K562 (cell line): ENCODE results near the gene PI4K2B. TPM values are rescaled to one million over a fixed set of nuclear protein-coding genes. Genes with fewer than 3 reads are reported as not detected.

Experiments used
- CBFA2T3 ChIP-seq: fragments of 450-650 bp; IDR thresholded peaks from 2 replicates; pipeline ENCODE4 v1.6.1; 2017
- CBX3 ChIP-seq, 2 experiments: IDR thresholded peaks; 1 replicate in 1 of 2; 2 replicates in 1 of 2; pipeline ENCODE4 v1.6.1; 2012; ENCODE audit warnings: inconsistent platforms in 2 of 2, low read length in 2 of 2, borderline replicate concordance in 1 of 2, control low read depth in 1 of 2
- EHMT2 ChIP-seq: fragments of 450-650 bp; IDR thresholded peaks from 2 replicates; pipeline ENCODE4 v1.6.1; 2018; ENCODE audit warnings: antibody characterized with exemption
- EP300 ChIP-seq: IDR thresholded peaks from 2 replicates; pipeline ENCODE4 v1.6.1; 2012; ENCODE audit warnings: low read length, improper control_type of control experiment
- FOXJ2 ChIP-seq: fragments of 200-800 bp; sonication (Bioruptor generic); IDR thresholded peaks from 2 replicates; pipeline ENCODE4 v1.6.1; 2016; ENCODE audit warnings: missing genetic modification characterization, missing compliant biosample characterization
- HMGN3 ChIP-seq: IDR thresholded peaks from 2 replicates; pipeline ENCODE4 v1.6.1; 2011; ENCODE audit warnings: borderline replicate concordance, low read depth, mild to moderate bottlenecking, mixed read lengths, low read length; ENCODE audit not compliant: insufficient read length; ENCODE audit errors: extremely low read depth
- MTA1 ChIP-seq: fragments of 450-650 bp; IDR thresholded peaks from 2 replicates; pipeline ENCODE4 v1.6.1; 2017; ENCODE audit warnings: borderline replicate concordance
- RBM25 ChIP-seq: fragments of 200-400 bp; formaldehyde crosslinking; IDR thresholded peaks from 2 replicates; pipeline ENCODE4 v1.6.1; 2018; ENCODE audit warnings: low read length, low read depth, moderate library complexity; ENCODE audit not compliant: severe bottlenecking
- SMARCE1 ChIP-seq: fragments of 450-650 bp; IDR thresholded peaks from 2 replicates; pipeline ENCODE4 v1.7.1; 2016; ENCODE audit warnings: mild to moderate bottlenecking
- SRSF1 ChIP-seq: fragments of 200-400 bp; formaldehyde crosslinking; IDR thresholded peaks from 2 replicates; pipeline ENCODE4 v1.6.1; 2017; ENCODE audit warnings: mild to moderate bottlenecking, low read depth, low read length, moderate library complexity
- TAF15 ChIP-seq: fragments of 200-400 bp; formaldehyde crosslinking; IDR thresholded peaks from 2 replicates; pipeline ENCODE4 v1.6.1; 2017; ENCODE audit warnings: mild to moderate bottlenecking, low read depth, low read length, moderate library complexity
- ZFP1 ChIP-seq: fragments of 450-650 bp; formaldehyde crosslinking; IDR thresholded peaks from 2 replicates; pipeline ENCODE4 v1.4.0; 2020; ENCODE audit warnings: mild to moderate bottlenecking, mixed read lengths
- ZNF232 ChIP-seq: sonication (generic); formaldehyde crosslinking; IDR thresholded peaks from 2 replicates; pipeline ENCODE4 v1.8.0; 2022; ENCODE audit warnings: mild to moderate bottlenecking, missing genetic modification reagents
- ZNF282 ChIP-seq: sonication (generic); formaldehyde crosslinking; IDR thresholded peaks from 2 replicates; pipeline ENCODE4 v1.8.1; 2023; ENCODE audit warnings: missing genetic modification reagents
- ZNF3 ChIP-seq: fragments of 250-450 bp; sonication (Bioruptor Pico); IDR thresholded peaks from 2 replicates; pipeline ENCODE4 v1.5.0; 2021; ENCODE audit warnings: mild to moderate bottlenecking, moderate library complexity
- polyA plus RNA-seq, 8 experiments: library from polyadenylated mRNA; depleted of rRNA in 4 of 8; stranded (reverse) in 5 of 8; unstranded in 3 of 8; fragments of >200 nt; fragmentation: Nextera tagmentation in 2 of 8; fragmentation: Illumina TruSeq in 1 of 8; extraction: Ambion mirVana in 2 of 8; extraction: Trizol in 1 of 8; gene quantifications; 2 replicates each; pipeline versions ENCODE4 v1.2.1 to v1.2.3, GENCODE V29; 2011 to 2014; ENCODE audit warnings: inconsistent platforms in 1 of 8, missing spikeins in 1 of 8
- total RNA-seq, 7 experiments: library from RNA; depleted of rRNA in 6 of 7; stranded (reverse); fragments of >200 nt in 6 of 7; fragmentation: Illumina TruSeq in 2 of 7; extraction: Trizol in 2 of 7; gene quantifications; 2 replicates each; pipeline versions ENCODE4 v1.2.1 to v1.2.3, GENCODE V29; 2011 to 2021; ENCODE audit warnings: low replicate concordance in 1 of 7
- TF ChIP-seq, protein P1 (sequence below), 2 experiments: fragments of 450-650 bp; IDR thresholded peaks; 2 replicates each; pipeline ENCODE4 v1.6.1; 2016; ENCODE audit warnings: mild to moderate bottlenecking in 2 of 2, borderline replicate concordance in 1 of 2, low read depth in 1 of 2, moderate library complexity in 1 of 2
- TF ChIP-seq, protein P2 (sequence below), 2 experiments: IDR thresholded peaks in 1 of 2; conservative IDR thresholded peaks in 1 of 2; 2 replicates each; pipeline ENCODE4 v1.6.1; 2016; ENCODE audit warnings: low read depth in 2 of 2, mild to moderate bottlenecking in 1 of 2, missing compliant biosample characterization in 1 of 2, missing genetic modification characterization in 1 of 2, moderate library complexity in 1 of 2

Gene PI4K2B
- total and polyA plus RNA-seq, 9 of the 15 experiments (the other 6 are each of a cell fraction or from before 2014, with no cell fraction given) = 4.5 to 21.4 (median 16.5) TPM

DNA sequence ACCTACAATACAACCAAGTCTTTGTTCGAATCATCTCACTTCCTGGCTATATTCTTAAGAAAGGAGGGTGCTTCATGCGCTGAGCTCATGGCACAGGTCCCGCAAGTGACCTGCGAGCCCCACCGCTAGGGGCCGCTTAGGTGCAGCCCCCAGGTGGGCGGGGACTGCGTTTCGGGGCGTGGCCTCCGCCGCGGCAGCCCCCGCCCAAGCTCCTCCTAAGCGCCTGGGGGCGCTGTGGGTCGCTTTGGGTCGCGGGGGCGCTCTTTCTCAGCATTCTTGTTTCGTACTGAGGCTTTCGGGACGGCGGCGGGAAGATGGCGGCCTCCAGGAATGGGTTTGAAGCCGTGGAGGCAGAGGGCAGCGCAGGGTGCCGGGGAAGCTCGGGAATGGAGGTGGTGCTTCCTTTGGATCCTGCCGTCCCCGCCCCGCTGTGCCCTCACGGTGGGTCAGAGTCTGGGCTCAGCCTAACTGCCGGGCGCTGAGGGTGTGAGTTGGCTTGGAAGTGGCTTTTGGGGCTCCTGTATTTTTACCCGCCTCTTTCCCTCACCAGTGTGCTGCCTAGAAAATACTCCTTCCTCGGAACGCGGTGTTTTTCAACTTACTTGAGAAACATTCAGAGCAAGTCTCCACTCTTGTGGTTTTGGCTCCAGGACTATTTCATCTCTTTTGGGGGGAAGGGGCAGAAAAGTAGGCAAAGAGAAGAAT, 78.8 kb downstream of the PI4K2B start, which contains the start of gene ZCCHC4 (continued):
- TF ChIP-seq, protein P1, sequence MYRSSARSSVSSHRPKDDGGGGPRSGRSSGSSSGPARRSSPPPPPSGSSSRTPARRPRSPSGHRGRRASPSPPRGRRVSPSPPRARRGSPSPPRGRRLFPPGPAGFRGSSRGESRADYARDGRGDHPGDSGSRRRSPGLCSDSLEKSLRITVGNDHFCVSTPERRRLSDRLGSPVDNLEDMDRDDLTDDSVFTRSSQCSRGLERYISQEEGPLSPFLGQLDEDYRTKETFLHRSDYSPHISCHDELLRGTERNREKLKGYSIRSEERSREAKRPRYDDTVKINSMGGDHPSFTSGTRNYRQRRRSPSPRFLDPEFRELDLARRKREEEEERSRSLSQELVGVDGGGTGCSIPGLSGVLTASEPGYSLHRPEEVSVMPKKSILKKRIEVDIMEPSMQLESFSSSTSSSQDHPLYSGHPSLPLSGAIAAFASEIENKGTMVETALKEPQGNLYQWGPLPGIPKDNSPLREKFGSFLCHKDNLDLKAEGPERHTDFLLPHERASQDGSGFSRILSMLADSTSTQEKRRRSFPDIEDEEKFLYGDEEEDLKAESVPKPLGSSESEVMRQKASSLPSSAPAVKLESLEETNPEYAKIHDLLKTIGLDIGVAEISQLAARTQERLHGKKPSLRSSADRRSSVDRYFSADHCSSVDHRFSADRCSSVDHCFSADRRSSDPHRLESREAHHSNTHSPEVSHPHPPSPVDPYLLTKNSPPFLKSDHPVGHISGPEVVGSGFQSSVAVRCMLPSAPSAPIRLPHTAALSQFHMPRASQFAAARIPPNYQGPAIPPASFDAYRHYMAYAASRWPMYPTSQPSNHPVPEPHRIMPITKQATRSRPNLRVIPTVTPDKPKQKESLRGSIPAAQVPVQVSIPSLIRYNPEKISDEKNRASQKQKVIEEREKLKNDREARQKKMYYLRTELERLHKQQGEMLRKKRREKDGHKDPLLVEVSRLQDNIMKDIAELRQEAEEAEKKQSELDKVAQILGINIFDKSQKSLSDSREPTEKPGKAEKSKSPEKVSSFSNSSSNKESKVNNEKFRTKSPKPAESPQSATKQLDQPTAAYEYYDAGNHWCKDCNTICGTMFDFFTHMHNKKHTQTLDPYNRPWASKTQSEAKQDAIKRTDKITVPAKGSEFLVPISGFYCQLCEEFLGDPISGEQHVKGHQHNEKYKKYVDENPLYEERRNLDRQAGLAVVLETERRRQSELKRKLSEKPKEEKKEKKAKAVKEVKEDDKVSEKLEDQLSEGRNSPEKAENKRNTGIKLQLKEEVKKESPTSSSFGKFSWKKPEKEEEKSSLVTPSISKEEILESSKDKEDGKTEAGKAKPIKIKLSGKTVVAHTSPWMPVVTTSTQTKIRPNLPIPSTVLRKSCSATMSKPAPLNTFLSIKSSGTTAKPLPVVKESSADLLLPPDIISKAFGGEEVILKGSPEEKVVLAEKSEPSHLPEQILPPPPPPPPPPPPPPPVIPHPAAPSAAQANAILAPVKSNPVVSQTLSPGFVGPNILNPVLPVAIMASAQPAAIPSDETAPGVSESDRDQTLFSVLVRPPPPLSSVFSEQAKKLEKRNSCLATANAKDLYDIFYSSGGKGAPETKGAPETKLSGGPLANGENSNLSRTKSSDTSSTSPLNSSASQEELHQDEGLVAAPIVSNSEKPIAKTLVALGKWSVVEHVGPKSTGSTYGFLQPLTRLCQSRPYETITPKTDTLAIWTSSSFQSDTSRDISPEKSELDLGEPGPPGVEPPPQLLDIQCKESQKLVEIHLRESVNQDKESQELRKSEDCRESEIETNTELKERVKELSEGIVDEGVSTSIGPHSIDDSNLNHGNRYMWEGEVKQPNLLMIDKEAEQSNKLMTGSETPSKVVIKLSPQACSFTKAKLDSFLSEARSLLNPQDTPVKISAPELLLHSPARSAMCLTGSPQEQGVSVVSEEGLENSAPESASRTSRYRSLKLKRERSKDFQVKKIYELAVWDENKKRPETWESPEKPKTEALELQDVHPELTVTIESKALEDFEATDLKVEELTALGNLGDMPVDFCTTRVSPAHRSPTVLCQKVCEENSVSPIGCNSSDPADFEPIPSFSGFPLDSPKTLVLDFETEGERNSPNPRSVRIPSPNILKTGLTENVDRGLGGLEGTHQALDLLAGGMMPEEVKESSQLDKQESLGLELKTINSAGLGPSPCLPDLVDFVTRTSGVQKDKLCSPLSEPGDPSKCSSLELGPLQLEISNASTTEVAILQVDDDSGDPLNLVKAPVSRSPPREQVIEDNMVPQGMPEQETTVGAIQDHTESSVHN (IDR thresholded peaks at IDR 0.05; ENCODE audit: borderline replicate concordance in 1 of 2, low read depth in 1 of 2) = no peak
- TF ChIP-seq TAF15 = no peak
- TF ChIP-seq ZNF3 = no peak
- TF ChIP-seq SMARCE1 = 0 out of 2 replicates have a peak, but pooled peaks have one; percentile 7
- TF ChIP-seq CBFA2T3 = no peak
- peak; percentile 91 for TF ChIP-seq HMGN3
- no peak for TF ChIP-seq SRSF1
- TF ChIP-seq FOXJ2 (tag) = peak; percentile 85
- TF ChIP-seq EHMT2 = peak; percentile 32; the same call in 1 of the 2 replicates
- TF ChIP-seq, protein P2, sequence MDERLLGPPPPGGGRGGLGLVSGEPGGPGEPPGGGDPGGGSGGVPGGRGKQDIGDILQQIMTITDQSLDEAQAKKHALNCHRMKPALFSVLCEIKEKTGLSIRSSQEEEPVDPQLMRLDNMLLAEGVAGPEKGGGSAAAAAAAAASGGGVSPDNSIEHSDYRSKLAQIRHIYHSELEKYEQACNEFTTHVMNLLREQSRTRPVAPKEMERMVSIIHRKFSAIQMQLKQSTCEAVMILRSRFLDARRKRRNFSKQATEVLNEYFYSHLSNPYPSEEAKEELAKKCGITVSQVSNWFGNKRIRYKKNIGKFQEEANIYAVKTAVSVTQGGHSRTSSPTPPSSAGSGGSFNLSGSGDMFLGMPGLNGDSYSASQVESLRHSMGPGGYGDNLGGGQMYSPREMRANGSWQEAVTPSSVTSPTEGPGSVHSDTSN (CRISPR knock-in tag; IDR thresholded peaks at IDR 0.05; ENCODE audit: low read depth) = no peak
- TF ChIP-seq, protein P2 (tag; conservative IDR thresholded peaks at IDR 0.05; ENCODE audit: low read depth) = no peak
- TF ChIP-seq ZNF232 (CRISPR knock-in tag) = no peak
- TF ChIP-seq ZNF282 = 0 out of 2 replicates have a peak, but pooled peaks have one; percentile 34
- no peak for TF ChIP-seq RBM25
- peak; percentile 48; the same call in 1 of the 2 replicates for TF ChIP-seq EP300
- no peak for TF ChIP-seq ZFP1
- peak in 1 of 2 experiments; percentile 84; a peak in 1 of 3 replicates for TF ChIP-seq CBX3 (IDR thresholded peaks at IDR 0.05; ENCODE audit: borderline replicate concordance in 1 of 2, low read length in 2 of 2)
- TF ChIP-seq MTA1 = no peak
